GM19468 (cell line): ENCODE data around the gene CEP128.

Experiments used
- ATAC-seq: cut with Tn5 transposase; IDR thresholded peaks from one replicate; pipeline ENCODE4 v1.9.1; 2021; ENCODE audit warnings: mild to moderate bottlenecking, moderate library complexity, moderate number of reproducible peaks; ENCODE audit not compliant: unreplicated experiment; ENCODE audit errors: extremely low read depth

The CEP128 gene

DNA sequence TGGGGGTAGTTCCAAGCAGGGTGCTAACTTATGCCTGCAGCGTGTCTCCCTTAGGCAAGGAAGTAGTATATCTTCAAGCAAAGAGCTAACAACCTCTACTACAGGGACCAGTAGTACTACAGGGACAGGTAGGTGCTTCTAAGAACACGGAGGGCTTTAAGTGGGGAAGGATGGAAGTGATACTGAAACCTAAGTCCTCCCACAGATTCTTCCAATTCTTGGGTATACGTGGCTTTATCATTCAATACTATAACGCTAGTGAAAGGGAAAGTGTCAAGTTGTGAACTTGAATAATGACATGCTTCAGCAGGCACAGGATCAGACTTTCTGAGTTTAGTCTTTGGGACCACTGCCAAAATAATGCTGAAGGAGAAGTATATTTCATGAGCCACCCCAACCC is 241.7 kb downstream of the CEP128 start:
- ATAC-seq: peak; percentile 57

DNA sequence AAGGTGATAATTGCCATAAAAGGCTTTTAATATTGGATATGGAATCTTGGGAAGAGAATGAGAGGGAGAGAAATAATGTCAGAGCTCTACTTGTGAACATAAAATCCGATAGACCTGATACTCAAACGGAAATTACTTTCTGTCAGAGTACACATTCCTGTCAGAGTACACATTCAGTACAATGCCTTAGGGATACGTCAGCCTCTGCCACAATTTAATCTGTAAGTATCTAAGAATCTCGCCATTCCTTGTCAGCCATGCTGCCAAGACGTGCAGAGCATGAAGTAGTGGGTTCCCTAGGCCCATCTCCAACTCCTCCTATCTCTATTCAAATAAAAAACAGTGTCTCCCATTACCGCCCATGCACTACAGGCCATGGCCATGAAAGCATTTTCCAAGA is 242.6 kb downstream of the CEP128 start:
- ATAC-seq: no peak

DNA sequence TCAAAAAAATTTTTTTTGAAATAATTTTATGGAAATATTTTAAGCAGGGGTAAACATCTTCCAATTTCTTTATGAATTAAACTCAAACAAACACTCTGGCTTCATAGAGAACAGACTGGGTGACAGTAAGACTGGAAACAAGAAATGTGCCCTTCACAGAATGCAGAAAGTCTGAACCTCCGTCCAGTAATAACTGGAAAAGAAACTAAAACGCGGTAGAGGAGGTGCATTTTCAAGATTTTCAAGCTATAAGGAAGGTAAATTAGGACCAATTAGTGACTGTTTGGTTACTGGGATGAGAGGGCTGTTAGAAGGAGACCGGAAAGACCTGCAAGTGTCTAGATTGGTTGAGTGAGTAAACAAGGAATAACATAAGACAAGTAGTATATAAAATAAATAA is 245.7 kb downstream of the CEP128 start:
- no peak for ATAC-seq

DNA sequence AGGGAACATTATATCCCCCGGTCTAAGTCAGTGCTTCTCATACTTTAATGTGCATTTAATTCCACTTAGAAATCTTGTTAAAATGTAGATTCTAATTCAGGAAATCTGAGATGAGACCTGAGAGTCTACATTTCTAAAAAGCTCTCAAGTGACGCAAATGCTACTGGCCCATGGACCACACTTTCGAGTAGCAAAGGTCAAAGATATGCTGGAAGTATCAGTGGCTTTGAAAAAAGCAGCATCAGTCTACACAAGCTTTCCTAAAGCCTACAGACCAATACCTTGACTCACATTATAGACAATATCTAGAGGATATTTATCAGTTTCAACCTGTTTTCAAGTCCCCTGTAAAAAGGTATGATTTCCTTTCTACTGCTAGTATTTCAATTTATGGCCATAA is 248.6 kb downstream of the CEP128 start:
- no peak for ATAC-seq

DNA sequence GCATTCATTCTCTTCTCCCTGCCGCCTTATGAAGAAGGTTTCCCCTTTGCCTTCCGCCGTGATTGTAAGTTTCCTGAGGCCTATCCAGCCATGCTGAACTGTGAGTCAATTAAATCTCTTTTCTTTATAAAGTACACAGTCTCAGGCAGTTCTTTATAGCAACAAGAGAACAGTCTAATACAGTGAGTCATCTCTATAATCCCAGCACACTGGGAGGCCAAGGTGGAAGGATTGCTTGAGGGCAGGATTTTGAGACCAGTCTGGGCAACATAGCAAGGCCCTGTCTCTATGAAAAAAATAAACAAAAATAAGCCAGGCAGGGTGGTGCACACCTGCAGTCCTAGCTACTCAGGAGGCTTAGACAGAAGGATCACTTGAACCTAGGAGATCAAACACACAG is 259.9 kb downstream of the CEP128 start:
- no peak for ATAC-seq

DNA sequence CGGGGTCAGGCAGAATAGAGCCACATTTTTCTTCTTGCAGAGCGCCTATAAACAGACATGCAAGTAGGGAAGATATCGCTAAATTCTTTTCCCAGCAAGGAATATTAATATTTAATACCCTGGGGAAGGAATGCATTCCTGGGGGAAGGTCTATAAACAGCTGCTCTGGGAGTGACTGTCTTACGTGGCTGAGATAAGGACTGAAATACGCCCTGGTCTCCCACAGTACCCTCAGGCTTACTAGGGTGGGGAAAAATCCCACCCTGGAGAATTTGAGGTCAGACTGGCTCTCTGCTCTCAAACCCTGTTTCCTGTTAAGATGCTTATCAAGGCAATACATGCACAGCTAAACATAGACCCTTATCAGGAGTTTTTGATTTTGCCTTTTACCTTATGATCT is 262.3 kb downstream of the CEP128 start:
- ATAC-seq: no peak

DNA sequence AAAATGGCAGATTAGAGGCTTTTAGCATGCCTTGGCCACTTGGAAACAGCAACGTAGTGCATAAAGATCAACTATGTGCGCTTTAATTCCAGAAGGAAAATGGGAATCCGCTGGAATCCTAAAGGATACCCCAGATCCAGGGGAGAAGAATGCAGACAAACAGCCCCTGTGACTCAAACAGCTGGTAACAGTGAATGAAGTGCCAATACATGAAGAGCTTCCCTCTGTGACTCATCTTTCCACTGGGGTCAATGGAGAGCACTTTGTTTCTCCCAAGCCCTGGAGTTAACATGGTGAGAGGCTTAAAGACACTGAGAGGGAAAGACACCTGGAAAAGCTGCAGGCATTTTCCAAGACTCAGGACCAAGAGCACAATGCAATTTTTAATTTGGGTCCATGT is 263.1 kb downstream of the CEP128 start:
- ATAC-seq: no peak

DNA sequence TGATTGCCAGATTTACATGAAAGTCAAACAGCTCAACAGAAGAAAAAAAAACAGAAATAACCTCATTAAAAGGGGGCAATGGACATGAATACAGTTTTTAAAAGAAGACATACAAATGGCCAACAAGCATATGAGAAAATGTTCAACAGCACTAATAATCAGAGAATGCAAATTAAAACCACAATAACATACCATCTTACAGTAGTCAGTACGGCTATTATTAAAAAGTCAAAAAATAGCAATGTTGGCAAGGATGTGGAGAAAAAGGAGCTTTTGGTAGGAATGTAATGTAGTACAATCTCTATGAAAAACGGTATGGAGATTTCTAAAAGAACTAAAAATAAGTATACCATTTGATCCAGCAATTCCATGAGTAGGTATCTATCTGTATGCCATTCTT is 272.1 kb downstream of the CEP128 start:
- no peak for ATAC-seq

DNA sequence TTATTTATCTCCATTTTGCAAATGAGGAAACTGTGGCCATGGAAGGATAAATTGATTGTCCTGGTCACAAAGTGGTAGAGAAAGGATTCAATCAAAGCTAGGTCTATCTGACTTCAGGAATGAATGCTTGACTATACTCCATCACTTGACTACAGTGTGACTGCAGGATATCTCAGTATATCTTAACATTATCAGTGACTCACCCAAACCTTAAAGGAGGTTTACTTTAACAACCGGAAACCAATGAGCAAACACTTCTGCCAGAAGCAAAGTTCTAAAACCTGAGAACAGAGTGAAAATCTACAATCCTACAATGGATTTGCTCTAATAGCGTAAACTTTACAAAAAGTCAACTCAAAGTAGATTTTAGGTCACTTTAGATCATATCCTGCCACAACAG is 277.0 kb downstream of the CEP128 start:
- ATAC-seq: no peak

DNA sequence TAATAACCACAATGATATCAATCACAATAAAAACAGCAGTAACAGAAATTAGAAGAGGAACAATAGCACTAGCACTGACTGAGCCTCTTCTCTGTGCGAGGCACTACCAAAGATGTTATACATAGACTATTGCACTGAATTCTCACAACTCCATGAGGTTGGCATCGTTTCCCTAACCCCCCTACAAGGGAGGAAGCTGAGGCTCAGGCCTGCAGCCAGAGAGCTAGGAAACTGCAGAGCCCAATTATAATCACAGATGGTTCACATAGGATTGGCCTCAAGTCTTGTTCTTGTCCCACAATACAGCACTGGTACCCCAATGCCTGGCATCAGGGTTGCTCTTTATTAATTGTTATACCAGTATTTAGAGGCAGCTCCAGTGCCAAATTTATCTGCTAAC is 278.0 kb downstream of the CEP128 start:
- ATAC-seq: no peak

DNA sequence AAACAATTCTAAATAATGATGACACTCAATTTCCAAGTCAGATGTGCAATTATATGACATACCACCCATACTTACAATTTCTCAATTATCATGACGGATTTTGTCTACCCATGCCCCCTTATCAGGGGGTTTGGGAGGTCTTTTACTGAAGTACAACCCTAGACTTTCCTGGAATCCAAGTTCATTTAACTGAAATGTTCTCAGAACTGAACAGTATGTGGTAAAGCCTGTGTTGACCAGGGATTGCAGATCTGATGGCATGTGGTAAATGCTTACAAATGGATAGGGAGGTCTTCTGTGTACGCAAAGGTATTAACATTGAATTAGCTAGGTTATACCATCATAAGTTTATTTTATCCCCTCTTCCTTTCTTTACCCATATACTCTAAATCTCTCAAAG is 281.8 kb downstream of the CEP128 start:
- ATAC-seq: no peak

DNA sequence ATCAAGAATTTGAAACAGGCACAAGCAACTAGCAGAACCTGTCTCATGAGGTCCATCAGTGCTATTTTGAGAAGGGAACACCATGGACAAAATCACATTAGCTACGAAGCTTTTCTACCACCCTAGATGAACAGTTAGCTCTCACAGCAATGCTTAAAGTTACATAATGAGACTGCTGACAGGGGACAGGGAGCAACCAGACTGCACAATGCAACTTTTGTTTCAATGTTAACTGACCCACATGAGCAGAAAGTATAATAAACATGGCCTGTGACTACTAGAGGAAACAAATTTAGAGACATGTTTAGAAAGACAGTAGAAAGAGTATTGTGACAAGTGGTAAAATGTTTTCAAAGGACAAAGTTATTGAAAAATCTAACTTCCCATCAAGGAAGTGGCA is 282.8 kb downstream of the CEP128 start:
- ATAC-seq: no peak

DNA sequence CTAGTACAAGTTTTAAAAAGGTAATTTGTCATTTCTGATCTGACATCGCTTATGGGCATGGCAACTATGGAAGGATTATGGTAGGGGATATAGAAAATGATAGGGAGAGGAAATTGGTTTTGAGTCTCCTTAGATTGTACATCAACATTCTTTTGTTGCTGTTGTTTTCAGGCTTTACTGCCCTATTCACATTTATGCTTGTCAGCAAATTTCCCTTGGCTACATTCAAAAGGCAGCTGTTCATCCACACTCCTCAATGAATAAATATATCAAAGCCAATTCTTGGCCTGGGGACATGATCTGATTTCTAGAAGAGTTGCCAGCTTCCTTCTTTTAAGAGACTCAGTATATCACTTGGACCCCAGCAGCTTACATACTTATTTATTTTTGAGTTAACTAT is 283.4 kb downstream of the CEP128 start:
- ATAC-seq: no peak

DNA sequence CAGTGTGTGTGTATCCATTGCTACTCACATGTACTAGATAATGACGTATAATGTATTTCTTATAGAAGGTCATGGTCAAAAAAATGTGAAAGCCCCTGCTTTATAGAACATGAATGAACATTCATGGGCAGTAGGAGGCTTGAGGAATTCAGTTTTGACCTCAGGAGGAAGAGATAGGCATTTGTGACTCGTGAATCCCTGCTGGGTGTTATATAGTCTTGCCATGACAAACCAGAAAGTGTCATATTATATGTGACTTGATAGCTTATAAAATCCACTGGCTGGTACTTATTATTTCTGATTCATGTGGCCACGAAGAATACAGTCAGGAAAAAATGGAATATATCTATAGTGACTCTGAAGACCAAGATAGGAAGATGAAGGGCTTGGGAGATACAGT is 287.6 kb downstream of the CEP128 start:
- ATAC-seq: no peak

DNA sequence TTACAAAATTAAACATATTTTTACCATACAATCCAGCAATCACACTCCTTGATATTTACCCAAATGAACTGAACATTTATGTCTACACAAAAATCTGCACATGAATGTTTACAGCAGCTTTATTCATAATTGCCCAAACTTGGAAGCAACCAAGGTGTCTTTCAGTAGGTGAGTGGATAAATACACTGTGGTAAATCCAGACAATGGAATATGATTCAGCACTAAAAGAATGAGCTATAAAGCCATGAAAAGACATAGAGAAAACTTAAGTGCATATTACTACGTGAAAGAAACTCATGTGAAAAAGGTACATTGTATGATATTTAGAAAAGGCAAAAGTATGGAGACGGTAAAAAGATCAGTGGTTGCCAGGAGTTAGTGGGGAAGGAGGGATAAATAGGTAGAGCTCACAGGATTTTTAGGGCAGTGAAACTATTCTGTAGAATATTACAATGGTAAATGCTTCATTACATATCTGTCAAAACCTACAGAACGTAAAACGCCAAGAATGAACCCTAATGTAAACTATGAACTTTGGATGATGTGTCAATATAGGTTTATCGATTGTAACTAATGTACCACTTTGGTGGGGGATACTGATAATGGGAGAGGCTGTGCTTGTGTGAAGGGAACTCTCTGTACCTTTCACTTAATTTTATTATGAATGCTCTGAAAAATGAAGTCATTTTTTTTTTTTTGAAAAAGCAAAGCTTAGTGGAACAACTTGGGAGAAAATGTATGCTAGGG is 295.7 kb downstream of the CEP128 start:
- no peak for ATAC-seq

DNA sequence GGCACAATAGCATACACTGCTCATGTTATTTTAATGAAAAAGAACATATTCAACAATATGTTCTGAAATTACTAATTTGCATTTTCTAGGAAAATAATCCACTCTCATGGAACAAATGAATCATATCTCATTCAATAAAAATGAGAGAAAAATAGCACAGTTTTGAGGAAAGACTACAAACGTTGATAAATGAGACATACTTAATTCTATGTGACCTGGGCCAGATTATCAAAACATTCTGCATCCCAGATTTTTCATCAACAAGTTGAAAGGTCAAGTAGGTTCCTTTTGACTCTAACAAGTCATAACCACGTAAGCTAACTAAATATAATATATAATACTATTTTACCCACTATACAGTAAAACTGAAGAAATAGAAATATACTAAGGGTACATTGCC is 296.7 kb downstream of the CEP128 start:
- no peak for ATAC-seq

DNA sequence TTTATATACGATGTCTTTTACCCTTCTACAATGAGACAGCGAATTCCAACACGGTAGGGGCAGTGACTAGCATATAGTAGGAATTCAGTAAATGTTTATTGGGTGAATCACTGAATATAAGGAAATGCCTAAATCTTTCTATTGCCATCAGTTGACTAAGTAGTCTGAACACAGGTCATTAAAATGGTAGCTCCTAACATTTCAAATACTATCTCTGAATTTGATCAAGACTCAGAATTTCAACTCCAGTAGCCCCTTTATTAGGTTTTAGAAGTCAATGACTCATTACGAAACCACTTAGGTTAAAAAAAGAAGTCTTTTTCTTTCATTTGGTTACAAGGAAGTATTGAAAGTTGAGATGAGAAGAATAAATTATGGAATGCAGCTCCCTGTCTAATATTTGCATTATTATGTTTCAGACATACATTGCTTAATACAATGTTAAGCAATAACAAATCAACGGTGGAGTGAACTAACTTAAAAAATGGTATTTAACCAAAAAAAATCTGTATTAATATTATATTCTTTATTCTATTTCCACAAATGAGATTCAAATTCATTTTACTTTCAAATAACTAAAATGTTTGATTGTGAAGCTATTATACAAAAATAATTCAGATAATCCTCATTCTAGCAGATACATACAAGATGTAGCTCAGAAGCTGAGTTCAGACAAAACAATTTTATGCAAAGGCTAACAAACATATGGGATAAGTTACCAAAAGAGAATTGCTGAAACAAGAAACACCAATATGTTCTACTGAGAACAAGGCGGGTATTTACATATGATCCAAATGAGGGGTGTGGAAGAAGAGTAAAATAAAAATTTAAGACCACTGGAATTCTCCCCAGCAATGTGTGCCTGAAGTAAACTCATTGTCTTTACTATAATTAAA is 302.7 kb downstream of the CEP128 start:
- no peak for ATAC-seq

DNA sequence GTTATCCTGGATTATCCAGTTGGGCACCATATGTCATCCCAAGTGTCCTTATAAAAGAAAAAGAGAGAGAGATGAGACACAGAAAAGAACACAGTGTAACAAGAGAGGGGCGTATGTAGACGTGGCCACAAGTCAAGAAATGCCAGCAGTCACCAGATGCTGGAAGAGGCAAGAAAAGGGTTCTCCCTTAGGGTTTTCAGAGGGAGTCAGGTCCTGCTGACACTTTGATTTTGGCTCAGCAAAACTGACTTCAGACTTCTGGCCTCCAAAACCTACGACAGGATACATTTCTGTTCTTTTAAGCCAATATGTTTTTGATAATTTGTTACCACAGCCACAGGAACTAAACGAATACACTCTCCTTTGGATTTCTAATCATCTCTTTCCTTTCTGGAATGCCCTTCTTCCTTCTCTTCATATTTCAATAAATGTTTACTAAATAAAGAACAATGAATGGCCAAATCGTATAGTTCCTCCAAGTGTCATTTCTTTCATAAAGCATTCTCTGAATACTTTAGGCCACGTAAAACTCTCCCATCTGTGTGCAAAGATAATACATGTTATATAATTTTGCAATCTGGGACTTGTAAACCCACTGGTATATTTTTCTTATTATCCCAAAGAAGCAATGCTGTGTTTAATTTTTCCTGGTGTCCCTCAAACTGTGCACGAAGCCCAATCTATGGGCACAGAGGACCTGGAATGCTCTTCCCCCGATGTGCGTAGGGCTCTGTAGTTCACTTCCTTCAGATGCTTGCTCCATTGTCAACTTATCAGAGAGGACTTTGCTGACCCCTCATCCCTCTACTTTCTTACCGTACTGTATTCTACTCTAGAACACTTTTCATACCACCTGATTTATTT is 303.6 kb downstream of the CEP128 start:
- no peak for ATAC-seq

DNA sequence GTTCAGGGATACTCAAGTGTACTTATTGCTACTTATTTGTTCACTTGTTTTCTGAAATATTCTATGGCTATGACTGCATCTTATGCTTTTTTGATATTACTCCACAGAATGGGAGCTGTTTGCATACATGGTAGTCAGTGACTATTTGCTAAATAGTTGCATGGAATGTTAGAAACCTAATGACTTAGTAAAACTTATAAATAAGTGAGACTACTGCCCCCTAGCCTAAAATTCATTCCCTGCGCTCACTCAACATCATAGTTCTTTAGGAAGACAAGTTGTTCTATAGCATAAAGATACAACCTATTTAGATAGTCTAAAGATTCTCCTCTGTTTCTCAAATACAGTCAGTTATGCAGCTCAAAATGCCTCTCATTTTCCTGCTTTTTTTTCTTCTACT is 305.5 kb downstream of the CEP128 start:
- no peak for ATAC-seq

DNA sequence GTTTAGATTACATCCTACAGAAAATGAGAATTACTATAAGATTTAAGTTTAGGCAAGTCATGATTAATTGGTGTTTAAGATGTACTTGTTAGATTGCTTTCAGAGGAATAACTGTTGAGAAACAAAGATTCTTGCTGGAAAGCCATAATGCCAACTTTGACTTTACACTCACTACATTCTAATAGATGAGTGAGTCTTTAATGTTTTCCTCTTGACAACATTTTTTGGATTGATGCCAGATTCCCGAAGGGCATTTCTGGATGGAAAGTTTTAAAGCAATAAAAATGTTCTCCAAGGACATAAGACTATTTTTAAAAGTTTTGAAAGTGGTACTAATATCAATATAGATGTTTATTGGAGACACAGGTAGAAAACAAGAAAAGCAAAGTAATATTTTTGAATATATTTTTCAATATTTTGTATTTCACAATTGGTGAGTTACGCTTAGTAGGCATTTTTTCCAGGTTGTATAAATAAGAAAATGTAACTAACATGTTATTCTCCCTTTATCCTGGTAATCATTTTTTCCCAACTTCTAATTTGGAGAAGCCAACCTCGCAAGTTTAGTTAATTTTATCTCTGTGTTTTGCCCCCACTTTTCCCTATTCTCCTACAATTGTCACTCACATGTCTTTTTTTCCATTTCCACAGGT is 307.3 kb downstream of the CEP128 start:
- ATAC-seq: no peak
